Cerebellar cortex (tissue), 1 donor: ENCODE measurements around the gene CTDSP2.

ENCODE experiments used
- DNase-seq: peaks from one replicate; pipeline ENCODE4 v3.0.0-alpha.2; 2015; ENCODE audit warnings: low spot score

CTDSP2 gene

DNA sequence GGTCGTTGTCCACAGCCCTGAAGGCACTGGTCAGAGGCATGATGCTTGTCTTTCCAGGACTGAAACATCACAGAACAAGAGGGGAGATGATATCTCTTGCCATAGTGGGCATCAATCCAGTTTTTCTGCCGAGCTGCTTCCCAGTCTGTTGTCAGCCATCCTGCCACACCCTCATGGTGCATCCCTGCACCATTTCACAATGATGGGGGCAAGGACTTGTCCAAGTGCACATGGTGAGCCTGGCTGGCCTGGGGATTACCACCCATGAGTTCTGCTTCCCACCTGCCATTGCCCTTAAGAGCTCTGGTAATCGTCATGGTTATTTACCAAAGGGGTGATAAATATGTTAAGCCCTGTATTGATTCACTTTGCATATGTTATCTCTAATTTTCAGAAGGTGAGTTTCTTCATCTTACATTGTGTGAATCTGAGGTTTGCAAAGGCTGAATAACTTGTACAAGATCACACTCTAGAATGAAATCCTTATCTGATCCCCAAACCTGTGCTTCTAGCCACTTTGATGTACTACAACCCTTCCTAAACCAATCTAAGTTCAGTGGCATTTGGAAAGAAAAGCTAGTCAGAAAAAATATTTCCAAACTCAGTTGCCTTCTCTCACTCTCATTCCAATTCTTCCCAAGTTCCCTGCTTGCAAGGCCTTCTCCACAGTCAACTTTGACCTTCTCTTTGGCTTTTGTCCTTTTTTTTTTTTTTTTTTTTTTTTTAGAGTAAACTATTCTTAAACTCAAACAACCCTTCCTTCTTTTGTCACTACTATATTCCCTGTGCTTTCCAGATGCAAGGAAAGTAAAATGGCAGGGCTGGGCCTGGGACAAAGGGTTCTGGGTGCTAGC lies 30.3 kb downstream of the CTDSP2 start:
- no peak for DNase-seq

DNA sequence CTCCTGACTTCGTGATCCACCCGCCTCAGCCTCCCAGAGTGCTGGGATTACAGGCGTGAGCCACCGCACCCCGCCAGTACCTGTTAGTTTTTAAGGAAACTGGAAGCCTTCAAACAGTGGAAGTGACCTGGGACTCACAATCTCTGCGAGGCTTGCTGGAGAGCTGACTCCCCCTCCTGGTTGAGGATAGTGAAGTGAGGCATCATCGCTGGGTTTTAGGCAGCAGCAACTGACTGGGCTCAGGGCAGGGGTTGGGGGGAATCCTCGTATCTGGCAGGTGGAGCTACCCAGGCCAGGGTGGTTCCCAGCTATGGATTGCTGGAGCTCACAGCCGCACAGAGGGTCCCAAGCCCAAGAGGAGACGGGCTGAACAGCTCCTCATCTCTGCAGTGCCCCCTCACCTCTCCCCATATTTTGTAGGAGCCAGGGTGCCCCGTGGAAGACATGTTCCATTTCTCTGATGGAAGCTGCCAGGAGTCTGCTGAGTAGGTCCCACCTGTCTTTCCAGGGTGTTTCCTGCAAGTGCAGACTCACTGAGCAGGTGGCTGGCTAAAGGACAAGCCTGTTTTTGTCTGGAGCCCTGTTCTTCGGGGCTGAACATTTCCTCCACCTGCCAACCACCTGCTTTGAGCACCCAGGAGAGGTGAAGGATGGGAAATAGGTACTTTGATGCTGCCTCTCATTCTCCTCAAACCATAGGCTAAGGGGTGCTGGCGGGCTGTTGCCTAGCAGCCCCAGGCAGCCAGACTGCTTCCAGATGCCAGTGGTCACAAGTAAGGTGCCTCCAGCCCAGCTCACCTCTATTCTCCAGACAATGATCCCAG lies 31.1 kb downstream of the CTDSP2 start:
- peak; percentile 66 for DNase-seq

DNA sequence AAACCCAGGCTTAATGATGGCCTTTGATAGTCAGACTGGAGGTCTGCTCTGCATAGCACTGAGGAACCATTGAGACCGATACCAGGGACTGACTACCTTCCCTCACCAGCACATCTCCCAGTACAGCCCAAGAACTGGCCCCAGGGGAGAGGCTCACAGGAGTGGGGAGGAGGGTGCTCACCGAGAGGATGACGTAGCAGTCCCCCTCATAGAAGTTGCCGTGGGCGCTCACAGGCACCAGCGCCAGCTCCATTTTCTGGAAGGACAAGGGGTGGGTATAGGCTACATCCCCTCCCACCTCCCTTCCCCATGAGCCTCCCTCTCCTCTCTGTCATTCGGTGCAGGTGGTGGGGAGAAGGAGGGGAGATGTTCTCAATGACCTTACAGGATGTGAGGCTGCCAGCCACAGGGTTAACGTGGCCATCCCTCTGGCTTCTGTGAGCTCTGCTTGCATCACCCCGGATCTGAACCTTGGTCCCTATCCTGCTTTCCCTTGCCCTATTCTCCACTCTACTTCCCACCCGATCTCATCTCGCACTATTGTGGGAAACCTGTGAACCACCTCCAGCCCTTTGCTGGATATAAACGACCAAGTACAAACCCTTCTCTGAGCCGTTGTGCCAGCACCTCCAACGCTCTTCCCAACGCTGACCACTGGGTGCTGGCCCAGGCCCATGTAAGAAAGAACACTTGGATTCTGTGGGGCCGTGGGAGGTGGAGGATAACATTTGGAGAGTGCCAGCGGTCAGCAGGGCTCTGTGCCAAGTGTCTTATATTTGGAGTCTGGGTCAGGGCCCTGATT lies 32.4 kb downstream of the CTDSP2 start:
- peak; percentile 29 for DNase-seq

DNA sequence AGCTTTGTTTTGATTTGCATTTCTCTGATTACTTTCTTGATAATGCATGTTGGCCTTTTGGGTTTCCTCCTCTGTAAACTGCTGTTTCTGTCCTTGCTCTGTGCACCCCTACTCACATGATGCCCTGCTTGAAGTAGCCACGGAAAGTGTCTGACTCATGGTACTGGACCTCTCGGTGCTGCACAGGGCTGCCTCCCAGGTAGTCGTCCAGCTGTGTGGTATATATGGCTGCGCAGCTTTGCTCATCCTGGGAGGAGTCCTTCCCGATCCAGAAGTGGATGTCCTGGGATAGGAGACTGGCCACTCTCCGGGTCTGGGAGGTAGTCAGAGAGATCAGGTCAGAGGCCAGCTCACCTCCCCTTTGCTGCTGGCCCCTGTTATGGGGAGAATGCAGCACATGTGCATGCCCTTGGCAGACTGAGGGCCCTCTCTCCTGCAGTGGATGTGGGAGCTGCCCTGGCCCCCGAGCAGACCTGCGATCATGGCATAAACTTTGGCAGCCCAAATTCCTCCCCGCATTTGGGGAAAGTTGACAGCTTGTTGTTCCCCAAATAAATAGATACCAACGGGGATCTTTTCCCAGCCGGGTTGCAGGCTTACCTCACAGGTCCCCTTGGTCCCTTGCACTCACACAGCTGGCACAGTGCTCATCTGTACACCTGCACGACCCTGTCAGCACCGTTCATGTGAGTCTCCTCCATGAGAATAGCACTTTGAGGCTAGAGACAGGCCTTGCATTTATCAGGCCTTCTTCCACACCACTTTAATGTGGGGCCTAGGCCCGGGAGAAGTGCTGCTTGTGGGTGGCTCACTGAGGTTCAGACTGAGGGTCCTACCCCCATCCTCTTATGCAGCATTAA lies 33.2 kb downstream of the CTDSP2 start:
- no peak for DNase-seq

DNA sequence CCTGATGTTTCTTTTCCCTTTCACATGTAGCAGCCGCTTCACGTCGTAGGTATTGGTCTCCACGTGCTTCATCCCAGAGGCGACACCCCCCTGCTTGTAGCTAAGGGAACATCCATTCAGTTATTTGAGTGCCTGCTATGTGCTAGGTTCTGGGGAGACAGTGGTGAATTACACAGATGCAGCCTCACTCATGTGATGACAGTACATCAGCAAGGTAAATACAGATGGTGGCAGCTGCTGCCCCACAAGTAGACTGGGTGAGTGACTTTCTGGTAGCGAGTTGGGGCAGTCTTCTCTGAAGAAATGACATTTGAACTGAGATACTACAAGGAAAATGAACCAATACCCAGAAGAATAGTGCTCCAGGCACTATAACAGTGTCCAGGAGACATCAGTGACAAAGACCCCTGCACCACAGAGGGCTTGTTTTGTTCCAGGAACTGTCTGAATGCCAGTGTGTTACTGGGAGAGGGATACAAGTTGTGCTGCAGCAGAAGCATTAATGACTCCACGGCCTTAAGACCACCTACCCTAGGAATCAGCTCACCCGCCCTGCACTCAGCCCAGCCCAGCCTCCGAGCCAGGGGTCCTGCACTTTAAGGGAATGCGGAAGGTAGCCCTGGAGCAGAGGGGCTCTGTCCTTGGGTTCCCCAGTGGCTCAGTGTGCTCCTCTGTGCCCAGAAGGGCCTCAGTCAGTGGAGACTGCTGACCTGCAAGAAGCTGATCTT lies 35.3 kb downstream of the CTDSP2 start:
- DNase-seq: no peak

DNA sequence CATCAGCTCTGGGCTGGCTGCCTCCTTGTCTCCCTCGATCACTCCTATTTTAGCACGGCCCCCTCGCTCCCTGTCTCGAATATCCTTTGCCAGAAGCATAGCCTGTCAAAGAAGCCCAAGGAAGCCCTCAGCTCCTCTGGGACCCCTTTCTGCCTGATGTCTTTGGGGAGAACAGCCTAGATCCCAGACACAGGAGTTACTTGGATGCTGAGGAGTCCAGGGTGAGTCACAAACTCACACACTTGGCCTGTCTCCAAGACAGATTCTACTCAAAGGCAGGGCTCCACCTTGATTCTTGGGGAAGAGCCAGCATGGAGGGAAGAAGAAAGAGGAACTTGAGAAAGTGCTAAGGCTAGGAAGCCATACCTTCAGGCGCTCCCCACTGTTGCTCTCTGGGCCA lies 36.1 kb downstream of the CTDSP2 start:
- no peak for DNase-seq

DNA sequence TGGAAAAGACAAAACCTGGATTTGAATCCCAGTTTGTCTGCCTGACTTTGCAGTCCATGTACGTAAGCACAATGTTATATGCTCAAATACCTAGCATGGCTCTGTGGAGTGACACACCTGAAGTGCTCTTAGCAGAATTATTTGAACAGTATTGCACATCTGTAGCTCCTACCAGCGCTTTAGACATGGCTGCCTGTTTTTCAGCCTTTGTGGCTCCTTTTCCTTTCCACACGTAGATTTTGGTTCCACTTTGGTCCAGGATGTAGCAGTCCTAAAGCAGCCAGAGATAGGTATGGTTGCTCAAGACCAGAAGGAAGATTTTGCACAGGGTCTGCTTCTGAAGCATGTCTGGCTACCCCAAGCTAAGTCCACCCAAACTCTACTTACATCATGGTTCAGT lies 37.1 kb downstream of the CTDSP2 start:
- DNase-seq: no peak

DNA sequence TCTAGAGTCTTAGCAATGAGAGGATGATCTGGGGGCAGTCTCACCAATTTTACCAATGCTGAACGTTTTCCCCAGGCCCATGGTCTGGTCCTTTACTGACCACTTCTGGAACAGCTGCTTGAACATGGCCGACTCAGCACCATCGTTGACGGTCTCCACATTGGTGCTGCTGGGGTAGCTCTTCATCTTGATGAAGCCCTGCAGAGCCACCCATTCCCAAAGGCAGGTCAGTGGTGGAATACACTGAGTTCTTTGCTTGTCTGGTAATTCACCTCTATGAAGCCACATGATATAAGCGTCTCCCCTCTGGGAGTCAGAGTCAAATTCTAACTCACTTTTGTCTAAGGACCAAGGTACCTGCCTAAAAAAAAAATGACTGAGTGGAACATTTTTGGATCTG lies 38.2 kb downstream of the CTDSP2 start:
- no peak for DNase-seq

DNA sequence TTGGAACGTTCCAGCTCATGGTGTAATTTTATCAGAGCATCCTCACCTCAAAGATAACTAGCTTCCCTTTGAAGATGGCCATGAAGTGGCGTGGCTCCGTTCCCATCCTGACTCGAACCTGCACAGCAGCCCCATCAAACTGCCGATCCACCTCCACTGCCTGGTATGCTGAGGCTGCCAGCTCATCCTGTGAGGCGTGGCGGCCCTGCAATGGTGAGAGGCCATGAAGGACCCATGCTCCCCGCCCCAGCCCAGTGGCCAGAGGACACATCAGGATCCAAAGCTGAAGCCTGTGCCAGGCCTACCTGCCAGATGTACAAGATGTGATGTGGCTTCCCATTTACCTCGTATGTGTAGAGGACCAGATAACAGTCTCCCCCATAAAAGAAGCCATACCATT lies 39.2 kb downstream of the CTDSP2 start:
- DNase-seq: no peak

DNA sequence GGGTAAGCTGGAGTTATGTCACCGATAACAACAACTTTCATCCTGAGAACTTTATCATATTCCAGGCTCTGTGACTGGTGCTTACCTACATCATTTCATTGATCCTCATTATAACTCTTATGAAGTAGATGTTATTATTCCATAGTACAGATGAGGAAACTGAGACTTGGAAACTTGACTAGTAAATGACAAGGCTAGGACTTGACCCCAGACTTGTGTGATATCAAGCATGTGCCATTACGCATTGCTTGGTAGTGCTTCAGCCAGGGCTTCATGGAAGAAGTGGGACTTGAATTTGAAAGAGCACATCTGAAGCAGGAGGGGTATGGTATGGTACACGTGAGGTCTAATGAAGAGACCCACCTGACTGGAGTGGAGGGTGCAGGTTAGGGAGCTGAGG lies 39.9 kb downstream of the CTDSP2 start:
- DNase-seq: no peak

DNA sequence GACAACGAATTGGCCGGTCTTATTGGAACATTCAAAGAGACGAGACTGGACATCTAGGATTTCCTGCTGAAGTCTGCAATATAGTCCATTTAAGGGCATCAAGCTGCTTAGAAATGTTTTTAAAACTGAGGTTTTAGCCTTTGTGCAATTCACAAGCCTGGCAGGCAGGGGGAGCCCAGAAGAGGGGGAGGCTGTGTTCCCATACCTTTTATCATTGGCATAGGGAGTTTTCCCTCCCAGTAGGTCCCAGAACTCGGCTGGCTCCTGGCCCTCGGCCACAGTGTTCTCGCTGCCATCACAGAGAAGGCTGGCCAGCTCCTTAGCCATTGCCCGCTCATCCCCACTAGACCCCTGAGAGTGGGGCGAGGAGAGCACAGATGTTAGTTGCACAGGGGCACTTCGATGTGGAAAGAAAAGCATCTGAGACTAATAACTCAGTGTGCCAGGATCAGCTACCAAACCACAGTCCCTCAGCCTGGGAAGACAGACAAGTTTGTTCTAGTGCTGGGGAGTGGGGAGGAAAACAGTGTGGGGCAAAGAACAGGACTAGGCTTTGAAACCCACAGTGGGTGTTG lies 43.1 kb downstream of the CTDSP2 start:
- DNase-seq: peak; percentile 76

DNA sequence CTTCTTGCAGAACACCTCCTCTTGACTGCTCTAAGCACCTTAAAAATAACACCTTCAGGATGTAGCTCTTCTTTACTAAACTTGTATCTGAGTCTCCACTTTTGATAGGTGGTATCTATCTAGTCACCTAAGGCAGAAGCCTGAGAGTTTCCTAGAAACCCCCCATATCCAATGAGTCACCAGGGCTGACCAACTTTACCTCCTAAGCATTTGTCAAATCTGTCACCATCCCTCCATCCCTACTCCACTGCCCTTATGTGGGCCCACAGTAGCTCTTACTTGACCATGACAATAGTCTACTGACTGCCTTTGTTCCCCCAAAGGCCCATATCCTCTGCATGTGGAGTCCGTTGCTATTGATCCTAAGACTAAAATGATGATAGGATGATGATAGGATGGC lies 43.9 kb downstream of the CTDSP2 start:
- DNase-seq: no peak

DNA sequence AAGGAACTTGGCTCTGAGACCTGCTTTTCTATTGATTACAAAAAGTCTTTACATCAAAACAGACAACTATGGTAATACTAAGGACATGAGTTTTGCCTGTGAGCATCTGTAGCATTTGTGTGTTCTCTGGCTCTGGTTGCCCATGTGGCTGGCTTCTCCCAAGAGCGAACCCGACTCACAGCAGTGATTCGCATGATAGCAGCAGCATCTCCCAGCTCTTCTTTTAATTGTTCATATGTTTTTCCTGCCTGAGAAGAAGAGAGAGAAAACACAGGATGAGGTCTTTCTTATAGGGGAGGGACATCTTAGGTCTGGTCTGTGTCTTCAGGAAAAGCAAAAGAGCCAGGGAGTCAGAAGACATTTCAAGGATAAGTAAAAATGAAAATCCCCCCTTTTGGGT lies 45.6 kb downstream of the CTDSP2 start:
- DNase-seq: no peak

DNA sequence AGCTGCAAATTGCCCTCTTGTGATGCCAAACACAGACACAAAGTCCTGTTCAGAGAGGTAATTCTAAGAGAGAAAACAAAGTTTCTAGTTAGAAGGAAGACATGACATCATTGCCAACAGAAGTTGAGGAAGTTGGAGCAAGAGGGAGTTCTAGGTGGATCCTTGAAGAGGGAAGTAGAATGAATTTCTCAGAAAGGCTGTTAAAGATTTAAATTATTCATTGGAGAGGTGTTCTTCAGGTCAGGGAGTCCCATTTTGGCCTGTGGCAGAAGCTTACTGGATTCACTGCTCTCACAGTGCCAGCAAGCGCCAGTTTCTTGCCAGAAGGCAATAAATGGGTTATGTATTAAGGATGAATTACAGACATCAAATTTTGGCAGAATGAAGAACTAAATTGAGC lies 48.6 kb downstream of the CTDSP2 start:
- no peak for DNase-seq

DNA sequence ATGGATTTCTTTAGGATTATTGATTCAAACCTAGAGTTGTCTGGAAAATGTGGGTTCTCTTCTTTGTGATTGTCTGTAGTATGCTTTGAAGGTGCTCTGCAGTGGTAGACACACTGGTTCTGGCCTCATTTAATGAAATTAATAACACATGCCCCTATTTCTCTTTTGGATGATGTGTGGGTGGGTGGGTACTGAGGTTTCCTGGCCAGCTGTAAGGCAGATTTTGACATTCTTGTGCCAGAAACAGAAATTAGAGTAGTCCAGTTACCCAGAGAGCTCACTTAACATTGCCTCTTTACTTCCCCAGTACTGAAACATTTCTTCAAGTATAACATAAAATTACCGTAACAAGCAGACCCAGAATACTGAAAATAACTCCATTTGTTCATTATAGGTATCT lies 49.5 kb downstream of the CTDSP2 start:
- DNase-seq: no peak

DNA sequence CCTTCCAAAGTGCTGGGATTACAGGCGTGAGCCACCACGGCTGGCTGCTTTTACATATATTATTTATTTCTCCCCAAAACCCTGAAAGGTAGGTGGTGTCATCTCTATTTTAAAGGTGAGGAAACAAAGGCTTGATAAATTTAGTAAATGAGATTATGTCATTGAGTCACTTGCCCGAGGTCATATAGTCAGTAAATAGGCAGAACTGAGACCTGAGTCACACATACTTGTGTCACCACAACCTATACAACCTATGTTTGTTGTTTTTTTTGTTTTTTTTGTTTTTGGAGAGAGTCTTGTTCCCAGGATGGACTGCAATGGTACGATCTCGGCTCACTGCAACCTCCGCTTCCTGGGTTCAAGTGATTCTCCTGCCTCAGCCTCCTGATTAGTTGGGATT lies 51.2 kb downstream of the CTDSP2 start:
- no peak for DNase-seq

DNA sequence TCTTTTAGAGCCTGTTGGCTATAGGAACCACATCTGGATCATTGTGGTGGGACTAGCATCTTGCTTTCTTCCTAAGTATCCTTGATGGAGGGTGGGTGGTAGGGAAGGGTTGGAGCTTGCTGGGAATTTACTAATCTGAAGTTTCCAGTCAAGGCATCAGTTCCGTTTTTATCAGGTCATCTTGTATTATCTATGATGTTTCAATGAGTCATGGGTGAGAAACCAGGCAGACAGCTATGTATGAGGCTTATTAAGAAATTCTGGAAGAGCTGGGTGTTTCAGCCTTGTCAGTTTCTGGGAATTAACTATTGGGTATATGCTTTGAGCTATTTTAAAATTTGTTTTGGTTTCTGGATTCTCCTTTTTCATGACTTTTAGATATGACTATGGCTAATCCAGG lies 52.6 kb downstream of the CTDSP2 start:
- DNase-seq: no peak

DNA sequence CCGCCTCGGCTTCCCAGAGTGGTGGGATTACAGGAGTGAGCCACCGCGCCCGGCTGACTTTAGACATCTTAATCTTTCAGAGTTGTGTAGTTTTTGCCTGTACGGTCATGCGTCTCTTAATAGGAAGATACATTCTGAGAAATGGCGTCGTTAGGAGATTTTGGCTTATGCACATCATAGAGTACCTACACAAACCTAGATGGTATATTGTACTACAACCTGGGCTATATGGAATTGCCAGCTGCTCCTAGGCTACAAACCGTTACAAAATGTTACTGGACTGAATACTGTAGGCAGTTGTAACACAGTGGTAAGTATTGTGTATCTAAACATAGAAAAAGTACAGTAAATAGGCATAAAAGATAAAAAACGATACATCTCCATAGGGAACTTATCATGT lies 62.7 kb downstream of the CTDSP2 start:
- no peak for DNase-seq

DNA sequence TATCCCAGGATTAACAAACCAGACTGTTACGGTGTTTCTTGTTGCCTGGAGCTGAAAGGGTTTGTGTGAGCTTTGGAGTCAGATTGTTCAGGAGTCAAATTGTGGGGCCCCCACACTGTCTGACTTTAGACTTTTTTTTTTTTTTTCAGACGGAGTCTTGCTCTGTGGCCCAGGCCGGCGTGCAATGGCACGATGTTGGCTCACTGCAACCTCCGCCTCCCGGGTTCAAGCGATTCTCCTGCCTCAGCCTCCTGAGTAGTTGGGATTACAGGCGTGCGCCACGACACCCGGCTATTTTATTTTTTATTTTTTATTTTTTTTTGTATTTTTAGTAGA lies 63.1 kb downstream of the CTDSP2 start:
- no peak for DNase-seq

DNA sequence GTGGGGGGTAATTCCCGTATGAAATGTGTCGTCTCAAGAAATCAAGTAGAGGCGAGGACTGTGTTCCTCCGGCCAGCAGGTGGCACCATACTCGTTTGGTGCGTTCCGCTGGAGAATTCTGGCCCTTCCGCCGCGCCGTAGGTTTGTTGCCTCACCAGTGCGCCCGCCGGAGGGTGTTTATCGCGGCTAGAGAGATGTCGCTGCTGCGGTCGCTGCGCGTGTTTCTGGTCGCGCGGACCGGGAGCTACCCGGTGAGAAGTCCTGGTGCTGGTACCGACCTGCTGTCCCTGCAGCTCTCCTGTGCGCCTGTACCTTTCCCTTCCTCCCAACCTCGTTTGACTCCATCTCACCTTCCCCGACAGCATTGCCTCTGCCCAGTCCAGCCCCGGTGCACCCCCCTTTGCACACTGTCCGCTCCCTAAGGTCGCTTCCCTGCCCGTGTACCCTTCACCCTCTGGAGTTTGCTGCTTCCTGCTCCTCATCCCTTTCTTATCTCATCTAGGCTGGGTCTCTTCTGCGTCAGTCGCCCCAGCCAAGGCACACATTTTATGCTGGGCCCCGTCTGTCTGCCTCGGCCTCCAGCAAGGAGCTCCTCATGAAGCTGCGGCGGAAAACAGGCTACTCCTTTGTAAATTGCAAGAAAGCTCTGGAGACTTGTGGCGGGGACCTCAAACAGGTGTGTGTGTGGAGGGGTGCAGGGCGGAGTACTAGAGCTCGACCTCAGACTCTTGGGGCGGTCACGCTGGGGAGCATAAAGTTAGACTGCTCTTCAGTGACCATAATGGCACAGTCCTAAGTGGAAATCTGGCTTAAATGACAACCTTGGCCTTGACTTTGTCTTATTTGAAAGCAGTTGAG lies 63.7 kb downstream of the CTDSP2 start, which contains the start of gene TSFM:
TSS of gene TSFM (plus strand) at position 180 of the 858 bp plus-strand sequence. CDS start at position 195, 15 bp downstream.
- peak; percentile 94 for DNase-seq
